Gastrocnemius medialis (tissue), 4 donors: Measurements from ENCODE around the gene TMED8. TPM values are rescaled to one million over a fixed set of nuclear protein-coding genes. Genes with fewer than 3 reads are reported as not detected.

Experiments
- ATAC-seq, 2 donors: fragments of 150-250 bp; one replicate each; pipeline ENCODE4 v1.9.1; 2016
- DNase-seq, 2 donors: peaks; one replicate each; pipeline ENCODE4 v3.0.0-alpha.2; 2019
- H3K27ac ChIP-seq, 4 donors: fragments of 200-600 bp; sonication (generic); 1 replicate in 1 of 4; 2 replicates in 3 of 4; pipeline ENCODE4 v1.5.1; 2016 to 2018; ENCODE audit warnings: mild to moderate bottlenecking in 2 of 4, moderate library complexity in 1 of 4
- H3K27me3 ChIP-seq, 3 donors: fragments of 200-600 bp; sonication (generic) in 2 of 3; 1 replicate in 1 of 3; 2 replicates in 2 of 3; pipeline versions ENCODE4 v1.5.1 to v1.6.0; 2016 to 2019; ENCODE audit warnings: mild to moderate bottlenecking in 1 of 3, moderate library complexity in 1 of 3
- H3K36me3 ChIP-seq, 2 donors: fragments of 200-600 bp; sonication (generic) in 1 of 2; one replicate each; pipeline ENCODE4 v1.5.1; 2017 to 2018
- H3K4me1 ChIP-seq, 2 donors: fragments of 200-600 bp; sonication (generic) in 1 of 2; one replicate each; pipeline ENCODE4 v1.5.1; 2016 to 2017; ENCODE audit warnings: mild to moderate bottlenecking in 2 of 2
- H3K4me3 ChIP-seq, 4 donors: fragments of 200-600 bp; sonication (generic) in 3 of 4; 1 replicate in 1 of 4; 2 replicates in 3 of 4; pipeline ENCODE4 v1.5.1; 2016 to 2019; ENCODE audit warnings: mild to moderate bottlenecking in 2 of 4
- H3K9me3 ChIP-seq, 3 donors: fragments of 200-600 bp; sonication (generic) in 2 of 3; 1 replicate in 1 of 3; 2 replicates in 2 of 3; pipeline ENCODE4 v1.5.1; 2016 to 2019
- POLR2A ChIP-seq, 2 donors: fragments of 450-650 bp; IDR thresholded peaks; one replicate each; pipeline ENCODE4 v1.6.1; 2017; ENCODE audit warnings: antibody characterized with exemption in 2 of 2, mild to moderate bottlenecking in 2 of 2, moderate library complexity in 2 of 2
- in situ Hi-C, 4 donors: fragments of 200-750 bp; cut with MboI; loops; one replicate each; pipeline versions ENCODE4 v1.15.0 to v1.8.0; 2017; ENCODE audit warnings: low sequenced_read_pairs in 4 of 4
- intact Hi-C: fragments of 100-400 bp; cut with DNase I; formaldehyde crosslinking; loops from one replicate; pipeline ENCODE4 v1.15.1; 2023; ENCODE audit warnings: low total_unique reads
- total RNA-seq, 4 donors: library from RNA; depleted of rRNA; stranded (reverse); fragments of >200 nt; gene quantifications; one replicate each; pipeline versions ENCODE4 v1.1.0 to v1.2.3, GENCODE V29; 2016
- TF ChIP-seq, protein P1 (sequence below), 5 experiments: fragments of 450-650 bp in 3 of 5; fragments of 200-600 bp in 2 of 5; sonication (generic) in 2 of 5; IDR thresholded peaks in 4 of 5; conservative IDR thresholded peaks in 1 of 5; 1 replicate in 4 of 5; 2 replicates in 1 of 5; pipeline ENCODE4 v1.5.1; 2016 to 2019; ENCODE audit warnings: antibody characterized with exemption in 5 of 5, mild to moderate bottlenecking in 3 of 5, moderate library complexity in 3 of 5

TMED8 gene
- total RNA-seq, 4 donors from 2014 or later: 3.0 to 5.2 (median 4.3) TPM

GRCh38 chr14:77329872-77330271, 47.0 kb downstream of the TMED8 start:
- DNase-seq (no peak), ATAC-seq (no peak)
- no peak for TF ChIP-seq POLR2A (IDR thresholded peaks at IDR 0.05)
- TF ChIP-seq, protein P1, sequence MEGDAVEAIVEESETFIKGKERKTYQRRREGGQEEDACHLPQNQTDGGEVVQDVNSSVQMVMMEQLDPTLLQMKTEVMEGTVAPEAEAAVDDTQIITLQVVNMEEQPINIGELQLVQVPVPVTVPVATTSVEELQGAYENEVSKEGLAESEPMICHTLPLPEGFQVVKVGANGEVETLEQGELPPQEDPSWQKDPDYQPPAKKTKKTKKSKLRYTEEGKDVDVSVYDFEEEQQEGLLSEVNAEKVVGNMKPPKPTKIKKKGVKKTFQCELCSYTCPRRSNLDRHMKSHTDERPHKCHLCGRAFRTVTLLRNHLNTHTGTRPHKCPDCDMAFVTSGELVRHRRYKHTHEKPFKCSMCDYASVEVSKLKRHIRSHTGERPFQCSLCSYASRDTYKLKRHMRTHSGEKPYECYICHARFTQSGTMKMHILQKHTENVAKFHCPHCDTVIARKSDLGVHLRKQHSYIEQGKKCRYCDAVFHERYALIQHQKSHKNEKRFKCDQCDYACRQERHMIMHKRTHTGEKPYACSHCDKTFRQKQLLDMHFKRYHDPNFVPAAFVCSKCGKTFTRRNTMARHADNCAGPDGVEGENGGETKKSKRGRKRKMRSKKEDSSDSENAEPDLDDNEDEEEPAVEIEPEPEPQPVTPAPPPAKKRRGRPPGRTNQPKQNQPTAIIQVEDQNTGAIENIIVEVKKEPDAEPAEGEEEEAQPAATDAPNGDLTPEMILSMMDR (IDR thresholded peaks at IDR 0.05 in 4 of 5, conservative IDR thresholded peaks at IDR 0.05 in 1 of 5): no peak
- no peaks in the 10 kb centered on the region for H3K9me3 ChIP-seq
- H3K27me3 ChIP-seq: no peaks in the 10 kb centered on the region
- no peaks in the 10 kb centered on the region for H3K4me1 ChIP-seq
- in situ Hi-C loops: no loop called here
- no peak overlapping the region for H3K4me3 ChIP-seq
- H3K36me3 ChIP-seq: no peaks in the 10 kb centered on the region
- intact Hi-C loops: no loop called here
- no peak overlapping the region for H3K27ac ChIP-seq

- H3K4me3 ChIP-seq: no peak overlapping the region
- peaks cover 5 to 6% of the 10 kb centered on the region in 2 donors for H3K4me1 ChIP-seq
- TF ChIP-seq POLR2A (IDR thresholded peaks at IDR 0.05): no peak
- TF ChIP-seq, protein P1 (IDR thresholded peaks at IDR 0.05 in 4 of 5, conservative IDR thresholded peaks at IDR 0.05 in 1 of 5): no peak
- in situ Hi-C loops (no loop called here), intact Hi-C loops (no loop called here)
- ATAC-seq (no peak), DNase-seq (no peak)
- no peaks in the 10 kb centered on the region for H3K36me3 ChIP-seq
- no peaks in the 10 kb centered on the region for H3K9me3 ChIP-seq
- no peaks in the 10 kb centered on the region for H3K27me3 ChIP-seq
- H3K27ac ChIP-seq: no peak overlapping the region
These were observed 49.8 kb downstream of the TMED8 start for GRCh38 chr14:77327111-77327510.

GRCh38 chr14:77325746-77326094, 51.2 kb downstream of the TMED8 start:
- Histone ChIP-seq H3K9me3 (no peaks in the 10 kb centered on the region), H3K4me3 (no peak overlapping the region), H3K36me3 (no peaks in the 10 kb centered on the region), H3K4me1 (peaks cover 8 to 10% of the 10 kb centered on the region in 2 donors), H3K27ac (no peak overlapping the region), H3K27me3 (no peaks in the 10 kb centered on the region)
- intact Hi-C loops (no loop called here), in situ Hi-C loops (no loop called here)
- TF ChIP-seq POLR2A (IDR thresholded peaks at IDR 0.05): no peak
- TF ChIP-seq, protein P1 (IDR thresholded peaks at IDR 0.05 in 4 of 5, conservative IDR thresholded peaks at IDR 0.05 in 1 of 5): no peak
- DNase-seq: no peak
- ATAC-seq: no peak

GRCh38 chr14:77324816-77325745, 51.8 kb downstream of the TMED8 start:
- in situ Hi-C loops (no loop called here), intact Hi-C loops (loop anchor here (5.0 kb wide), 1 partner anchor 437 kb away; the partner anchor contains the start of gene SNW1)
- peaks cover 9 to 10% of the 10 kb centered on the region in 2 donors for H3K4me1 ChIP-seq
- H3K27me3 ChIP-seq: no peaks in the 10 kb centered on the region
- TF ChIP-seq POLR2A (IDR thresholded peaks at IDR 0.05): no peak
- TF ChIP-seq, protein P1 (IDR thresholded peaks at IDR 0.05 in 4 of 5, conservative IDR thresholded peaks at IDR 0.05 in 1 of 5): no peak
- no peak overlapping the region for H3K27ac ChIP-seq
- H3K9me3 ChIP-seq: no peaks in the 10 kb centered on the region
- H3K36me3 ChIP-seq: no peaks in the 10 kb centered on the region
- no peak overlapping the region for H3K4me3 ChIP-seq
- DNase-seq: no peak
- no peak for ATAC-seq
